Measurements from ENCODE around the gene CD276. TPM values are rescaled to one million over a fixed set of nuclear protein-coding genes. Genes with fewer than 3 reads are reported as not detected.

The CD276 gene
- total and polyA plus RNA-seq, 2 experiments from 2014 or later = 106 to 222 TPM

GRCh38 chr15:73745073-73745472 lies 60.9 kb downstream of the CD276 start:
- Histone ChIP-seq H3K27ac (no peak overlapping the region), H3K4me1 (ENCODE audit: insufficient read depth) (no peaks in the 10 kb centered on the region), H3K27me3 (peaks cover 13% of the 10 kb centered on the region), H4K20me1 (ENCODE audit: insufficient read depth, poor library complexity, severe bottlenecking) (no peaks in the 10 kb centered on the region), H2AFZ (no peak overlapping the region), H3K36me3 (replicated peaks; ENCODE audit: insufficient read depth, low read depth) (no peaks in the 10 kb centered on the region), H3K9me2 (replicated peaks; ENCODE audit: insufficient read depth) (no peaks in the 10 kb centered on the region), H3K79me2 (no peaks in the 10 kb centered on the region), H3K4me2 (no peak overlapping the region), H3K4me3 (no peak overlapping the region), H3K9me3 (ENCODE audit: low read depth) (no peaks in the 10 kb centered on the region)
- WGBS (ENCODE audit: low lambda C conversion rate, missing lambda C conversion rate) = 64% methylated on average over 7 of the region's 7 CpGs
- TF ChIP-seq EZH2 (IDR thresholded peaks at IDR 0.05; ENCODE audit: borderline replicate concordance) (no peak), EZH2phosphoT487 (IDR thresholded peaks at IDR 0.05; ENCODE audit: low read depth, severe bottlenecking, unreplicated experiment) (no peak), CTCF (IDR thresholded peaks at IDR 0.05; ENCODE audit: poor library complexity) (no peak)
- DNase-seq (ENCODE audit: low spot score) = no peak

- peaks cover 20% of the 10 kb centered on the region for H3K27me3 ChIP-seq
- no peak overlapping the region for H3K4me2 ChIP-seq
- no peaks in the 10 kb centered on the region for H3K9me3 ChIP-seq (ENCODE audit: low read depth)
- 78% methylated on average over 8 of the region's 8 CpGs for WGBS (ENCODE audit: low lambda C conversion rate, missing lambda C conversion rate)
- H3K27ac ChIP-seq = no peak overlapping the region
- no peak for DNase-seq (ENCODE audit: low spot score)
- H3K36me3 ChIP-seq (replicated peaks; ENCODE audit: insufficient read depth, low read depth) = no peaks in the 10 kb centered on the region
- no peak overlapping the region for H2AFZ ChIP-seq
- no peaks in the 10 kb centered on the region for H3K79me2 ChIP-seq
- no peak overlapping the region for H3K4me3 ChIP-seq
- H4K20me1 ChIP-seq (ENCODE audit: insufficient read depth, poor library complexity, severe bottlenecking) = no peaks in the 10 kb centered on the region
- no peaks in the 10 kb centered on the region for H3K9me2 ChIP-seq (replicated peaks; ENCODE audit: insufficient read depth)
- H3K4me1 ChIP-seq (ENCODE audit: insufficient read depth) = no peaks in the 10 kb centered on the region
- no peak for TF ChIP-seq EZH2phosphoT487 (IDR thresholded peaks at IDR 0.05; ENCODE audit: low read depth, severe bottlenecking, unreplicated experiment)
These were observed 62.1 kb downstream of the CD276 start for GRCh38 chr15:73746261-73746660.

GRCh38 chr15:73746883-73747282 lies 62.7 kb downstream of the CD276 start:
- DNase-seq (ENCODE audit: low spot score) = no peak
- Histone ChIP-seq H3K9me3 (ENCODE audit: low read depth) (no peaks in the 10 kb centered on the region), H3K27me3 (peaks cover 24% of the 10 kb centered on the region), H3K27ac (no peak overlapping the region), H2AFZ (no peak overlapping the region), H4K20me1 (ENCODE audit: insufficient read depth, poor library complexity, severe bottlenecking) (no peaks in the 10 kb centered on the region), H3K9me2 (replicated peaks; ENCODE audit: insufficient read depth) (no peaks in the 10 kb centered on the region), H3K36me3 (replicated peaks; ENCODE audit: insufficient read depth, low read depth) (no peaks in the 10 kb centered on the region), H3K4me2 (no peak overlapping the region), H3K79me2 (no peaks in the 10 kb centered on the region), H3K4me3 (no peak overlapping the region), H3K4me1 (ENCODE audit: insufficient read depth) (peaks cover 4% of the 10 kb centered on the region)
- TF ChIP-seq EZH2phosphoT487 (IDR thresholded peaks at IDR 0.05; ENCODE audit: low read depth, severe bottlenecking, unreplicated experiment) (no peak), EZH2 (IDR thresholded peaks at IDR 0.05; ENCODE audit: borderline replicate concordance) (no peak), CTCF (IDR thresholded peaks at IDR 0.05; ENCODE audit: poor library complexity) (no peak)
- 65% methylated on average over 7 of the region's 7 CpGs for WGBS (ENCODE audit: low lambda C conversion rate, missing lambda C conversion rate)

- Histone ChIP-seq H3K36me3 (replicated peaks; ENCODE audit: insufficient read depth, low read depth) (no peaks in the 10 kb centered on the region), H3K9me3 (ENCODE audit: low read depth) (no peaks in the 10 kb centered on the region)
- 76% methylated on average over 11 of the region's 11 CpGs for WGBS (ENCODE audit: low lambda C conversion rate, missing lambda C conversion rate)
These were observed 63.8 kb downstream of the CD276 start for GRCh38 chr15:73747847-73748590.

More at GRCh38 chr15:73747847-73748590, 63.8 kb downstream of the CD276 start:
- Histone ChIP-seq H4K20me1 (ENCODE audit: insufficient read depth, poor library complexity, severe bottlenecking) (no peaks in the 10 kb centered on the region), H3K4me1 (ENCODE audit: insufficient read depth) (peaks cover 9% of the 10 kb centered on the region), H3K27me3 (peaks cover 24% of the 10 kb centered on the region), H3K4me2 (no peak overlapping the region), H3K27ac (no peak overlapping the region), H3K4me3 (no peak overlapping the region), H3K9me2 (replicated peaks; ENCODE audit: insufficient read depth) (no peaks in the 10 kb centered on the region), H3K79me2 (no peaks in the 10 kb centered on the region), H2AFZ (no peak overlapping the region)
- no peak for DNase-seq (ENCODE audit: low spot score)
- TF ChIP-seq CTCF (IDR thresholded peaks at IDR 0.05; ENCODE audit: poor library complexity) (no peak), EZH2phosphoT487 (IDR thresholded peaks at IDR 0.05; ENCODE audit: low read depth, severe bottlenecking, unreplicated experiment) (no peak), EZH2 (IDR thresholded peaks at IDR 0.05; ENCODE audit: borderline replicate concordance) (no peak)
